Activated CD4-positive, alpha-beta T cell treated with anti-CD3 and anti-CD28 coated beads, Interleukin-2, amount 10 ng/mL, durations not matched to agents 24 days and 14 days (primary cell): ENCODE data around the gene HSD17B12. TPM values are rescaled to one million over a fixed set of nuclear protein-coding genes. Genes with fewer than 3 reads are reported as not detected.

Source experiments
- DNase-seq: peaks from one replicate; pipeline ENCODE4 v3.0.0; 2022
- H3K27ac Mint-ChIP-seq: one replicate; pipeline ENCODE4 v1.8.0; 2022; ENCODE audit warnings: mild to moderate bottlenecking, mixed read lengths
- H3K27me3 Mint-ChIP-seq: one replicate; pipeline ENCODE4 v1.8.0; 2022; ENCODE audit warnings: mixed read lengths
- H3K36me3 Mint-ChIP-seq: one replicate; pipeline ENCODE4 v1.8.0; 2022; ENCODE audit warnings: low read depth, mild to moderate bottlenecking, mixed read lengths
- H3K4me1 Mint-ChIP-seq: one replicate; pipeline ENCODE4 v1.8.0; 2021; ENCODE audit warnings: mixed read lengths
- H3K4me3 Mint-ChIP-seq: one replicate; pipeline ENCODE4 v1.8.0; 2022; ENCODE audit warnings: mild to moderate bottlenecking, moderate library complexity, mixed read lengths
- H3K9me3 Mint-ChIP-seq: one replicate; pipeline ENCODE4 v1.8.0; 2021; ENCODE audit warnings: mixed read lengths
- intact Hi-C: fragments of 100-400 bp; cut with micrococcal nuclease; formaldehyde crosslinking; loops from one replicate; pipeline ENCODE4 v1.15.1; 2023
- total RNA-seq: library from RNA; stranded (reverse); gene quantifications from 2 replicates; pipeline ENCODE4 v1.2.3, GENCODE V29; 2022

Gene HSD17B12
- total RNA-seq, 1 donor from 2014 or later, result 80.1 TPM

DNA sequence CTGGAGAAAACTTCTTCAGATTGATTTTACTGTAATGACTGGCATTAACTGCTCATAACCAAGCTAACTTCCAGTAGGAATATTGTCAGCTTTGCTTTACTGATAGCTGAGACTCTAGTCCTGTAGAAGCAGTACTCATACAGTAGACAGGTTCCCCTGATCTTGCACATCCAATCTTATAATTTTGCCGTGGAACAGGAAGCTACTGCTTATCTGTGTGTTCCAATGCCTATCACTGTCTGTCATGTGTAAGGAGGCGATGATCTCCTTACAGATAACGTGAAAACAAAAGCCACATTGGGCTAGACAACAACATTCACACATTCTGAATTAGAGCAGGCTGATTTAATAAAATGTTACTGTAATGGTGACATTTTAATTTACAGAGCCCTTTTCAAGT, 13.2 kb downstream of the HSD17B12 start:
- intact Hi-C loops, result no loop called here
- no peak for DNase-seq
- no peak overlapping the region for H3K4me3 Mint-ChIP-seq
- no peaks in the 10 kb centered on the region for H3K9me3 Mint-ChIP-seq
- H3K4me1 Mint-ChIP-seq, result peaks cover 21% of the 10 kb centered on the region
- peaks cover 29% of the 10 kb centered on the region for H3K36me3 Mint-ChIP-seq
- H3K27ac Mint-ChIP-seq, result no peak overlapping the region
- H3K27me3 Mint-ChIP-seq, result no peaks in the 10 kb centered on the region

DNA sequence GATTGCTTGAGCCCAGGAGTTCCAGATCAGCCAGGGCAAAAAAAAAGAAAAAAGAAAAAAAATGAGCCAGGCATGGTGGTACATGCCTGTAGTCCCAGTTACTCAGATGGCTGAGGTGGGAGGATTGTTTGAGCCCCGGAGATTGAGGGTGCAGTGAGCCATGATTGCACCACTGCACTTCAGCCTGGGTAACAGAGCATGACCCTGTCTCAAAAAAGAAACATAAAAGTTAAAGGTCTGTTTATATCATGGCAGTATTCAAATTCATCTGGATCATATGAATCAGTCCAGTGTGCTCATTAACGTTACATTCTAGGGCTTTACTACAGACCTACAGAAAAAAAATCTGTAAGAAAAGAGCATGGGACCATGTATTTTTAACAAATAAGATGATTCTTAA, 13.9 kb downstream of the HSD17B12 start:
- Mint-ChIP-seq H3K4me1 (peaks cover 19% of the 10 kb centered on the region), H3K27ac (no peak overlapping the region), H3K9me3 (no peaks in the 10 kb centered on the region), H3K36me3 (peaks cover 29% of the 10 kb centered on the region), H3K4me3 (no peak overlapping the region), H3K27me3 (no peaks in the 10 kb centered on the region)
- intact Hi-C loops, result no loop called here
- no peak for DNase-seq

DNA sequence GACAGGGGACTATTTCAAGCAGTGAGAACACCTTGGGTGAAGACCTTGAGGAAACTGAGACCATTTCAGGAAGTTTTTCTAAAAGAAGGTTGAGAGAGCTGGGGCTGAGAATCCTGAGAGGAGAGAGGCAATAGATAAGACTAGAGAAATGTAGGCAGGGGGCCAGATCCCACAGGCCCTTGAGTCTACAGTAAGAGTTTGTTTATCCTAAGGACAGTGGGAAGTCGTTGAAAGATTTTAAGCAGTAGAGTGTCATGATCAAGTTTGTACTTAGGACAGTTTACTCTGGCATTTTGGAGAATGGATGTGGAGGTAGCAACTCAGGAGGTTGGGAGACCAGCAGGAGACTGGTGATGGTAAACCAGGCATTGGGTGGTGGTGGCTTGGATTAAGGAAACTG, 17.1 kb downstream of the HSD17B12 start:
- Mint-ChIP-seq H3K27ac (no peak overlapping the region), H3K4me1 (peaks cover 5% of the 10 kb centered on the region), H3K36me3 (peaks cover 29% of the 10 kb centered on the region), H3K4me3 (no peak overlapping the region), H3K9me3 (peaks cover 14% of the 10 kb centered on the region), H3K27me3 (no peaks in the 10 kb centered on the region)
- intact Hi-C loops, result no loop called here
- DNase-seq, result no peak

DNA sequence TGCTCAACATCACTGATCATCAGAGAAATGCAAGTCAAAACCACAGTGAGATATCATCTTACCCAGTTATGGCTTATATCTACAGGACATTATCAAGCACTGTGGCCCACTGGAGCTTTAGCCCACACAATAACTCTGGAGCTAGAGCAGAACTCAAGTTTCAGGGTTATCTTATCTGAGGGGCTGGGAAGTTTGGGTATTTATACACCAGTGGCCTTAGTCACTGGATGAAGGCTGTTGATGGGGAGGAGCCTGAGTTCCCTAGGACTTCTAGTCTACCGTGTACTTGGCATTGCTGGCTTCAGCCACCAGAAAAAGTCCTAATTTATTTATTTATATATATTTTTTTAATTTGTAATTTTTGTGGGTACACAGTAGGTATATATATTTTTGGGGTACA, 19.3 kb downstream of the HSD17B12 start:
- intact Hi-C loops, result no loop called here

DNA sequence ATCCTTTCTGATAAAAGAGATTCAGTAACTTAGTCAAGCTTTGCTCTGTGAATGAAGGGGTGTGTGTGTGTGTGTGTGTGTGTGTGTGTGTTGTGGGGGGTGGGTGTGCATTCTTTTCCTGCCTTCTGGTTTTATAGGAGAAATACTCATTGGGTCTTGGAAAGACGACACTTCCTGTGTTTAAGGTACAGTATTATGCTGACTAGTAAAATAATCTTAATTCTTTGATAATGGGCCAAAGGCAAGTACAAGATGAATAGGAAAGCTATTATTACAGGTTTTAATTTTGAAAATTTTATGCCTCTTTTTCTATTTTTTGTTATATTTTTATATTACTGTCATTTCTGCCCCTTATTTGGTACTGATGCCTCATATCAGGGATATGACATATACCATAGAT, 26.1 kb downstream of the HSD17B12 start:
- peaks cover 2% of the 10 kb centered on the region for H3K9me3 Mint-ChIP-seq
- intact Hi-C loops, result no loop called here
- peaks cover 2% of the 10 kb centered on the region for H3K4me1 Mint-ChIP-seq
- H3K4me3 Mint-ChIP-seq, result no peak overlapping the region
- DNase-seq, result no peak
- H3K27ac Mint-ChIP-seq, result no peak overlapping the region
- peaks cover 19% of the 10 kb centered on the region for H3K36me3 Mint-ChIP-seq
- H3K27me3 Mint-ChIP-seq, result no peaks in the 10 kb centered on the region

More for the DNA sequence above, 19.3 kb downstream of the HSD17B12 start:
- no peak for DNase-seq
- no peaks in the 10 kb centered on the region for H3K27me3 Mint-ChIP-seq
- H3K9me3 Mint-ChIP-seq, result peaks cover 14% of the 10 kb centered on the region
- peaks cover 35% of the 10 kb centered on the region for H3K36me3 Mint-ChIP-seq
- no peak overlapping the region for H3K27ac Mint-ChIP-seq
- H3K4me3 Mint-ChIP-seq, result no peak overlapping the region
- no peaks in the 10 kb centered on the region for H3K4me1 Mint-ChIP-seq

DNA sequence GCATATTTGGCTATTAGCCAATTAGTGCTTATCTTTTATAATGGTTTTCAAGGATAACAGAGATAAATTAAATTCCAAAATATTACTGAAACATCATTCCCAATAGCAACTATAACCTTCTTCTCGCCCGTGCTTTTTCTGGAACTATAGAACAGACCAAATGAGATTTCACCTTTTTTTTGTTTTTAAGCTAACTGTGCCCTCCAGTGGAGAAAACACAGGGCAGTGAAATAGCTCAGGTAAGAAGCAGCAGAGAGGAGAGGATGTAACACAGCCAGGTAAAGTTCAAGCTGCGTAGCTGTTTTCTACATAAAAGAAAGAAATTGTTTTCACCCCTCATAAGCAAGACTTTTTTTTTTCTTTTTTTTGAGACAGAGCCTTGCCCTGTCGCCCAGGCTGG, 28.2 kb downstream of the HSD17B12 start:
- Mint-ChIP-seq H3K27ac (no peak overlapping the region), H3K4me1 (peaks cover 2% of the 10 kb centered on the region), H3K27me3 (no peaks in the 10 kb centered on the region), H3K36me3 (peaks cover 20% of the 10 kb centered on the region), H3K9me3 (peaks cover 4% of the 10 kb centered on the region), H3K4me3 (no peak overlapping the region)
- intact Hi-C loops, result no loop called here
- no peak for DNase-seq

DNA sequence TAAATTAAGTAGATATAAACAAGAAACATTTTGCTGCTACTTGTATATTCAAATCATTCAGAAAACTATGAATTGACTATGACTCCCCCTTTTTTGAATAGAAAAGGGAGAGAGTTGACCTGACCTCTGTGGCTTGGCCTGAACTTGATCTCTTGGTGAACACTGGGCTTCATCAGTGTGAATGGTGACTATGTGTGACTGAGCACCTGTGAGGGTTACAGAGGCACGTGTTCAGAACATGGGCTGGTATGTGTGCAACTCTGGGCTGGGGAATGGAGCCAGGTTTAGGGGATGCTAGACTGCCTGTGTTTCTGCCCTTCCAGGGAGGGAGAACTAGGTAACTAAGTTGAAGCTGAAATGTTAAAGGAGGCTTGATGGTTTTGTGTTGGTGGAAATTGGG, 29.2 kb downstream of the HSD17B12 start:
- no peaks in the 10 kb centered on the region for H3K27me3 Mint-ChIP-seq
- peaks cover 21% of the 10 kb centered on the region for H3K36me3 Mint-ChIP-seq
- H3K4me1 Mint-ChIP-seq, result peaks cover 2% of the 10 kb centered on the region
- H3K4me3 Mint-ChIP-seq, result no peak overlapping the region
- no peak overlapping the region for H3K27ac Mint-ChIP-seq
- DNase-seq, result no peak
- intact Hi-C loops, result no loop called here
- H3K9me3 Mint-ChIP-seq, result peaks cover 4% of the 10 kb centered on the region

DNA sequence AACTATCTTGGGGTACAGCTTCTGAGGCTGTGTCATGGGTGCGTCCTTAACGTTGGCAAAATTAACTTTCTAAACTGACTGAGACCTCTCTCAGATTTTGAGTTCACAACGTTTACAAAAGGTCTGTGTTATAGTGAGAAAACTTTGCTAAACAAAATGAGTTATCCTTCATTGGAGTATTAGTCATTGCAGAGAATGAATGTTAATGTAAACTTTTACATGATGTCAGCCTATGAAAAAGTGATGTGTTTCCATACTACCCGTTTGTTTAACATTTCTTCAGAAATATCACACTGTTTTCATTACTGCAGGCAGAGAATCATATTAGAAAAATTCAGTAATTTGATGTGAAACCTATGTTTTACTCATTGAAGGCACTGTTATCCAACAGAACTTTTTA, 32.1 kb downstream of the HSD17B12 start:
- Mint-ChIP-seq H3K36me3 (peaks cover 24% of the 10 kb centered on the region), H3K9me3 (peaks cover 4% of the 10 kb centered on the region), H3K4me1 (peaks cover 2% of the 10 kb centered on the region), H3K27me3 (no peaks in the 10 kb centered on the region), H3K27ac (no peak overlapping the region), H3K4me3 (no peak overlapping the region)
- intact Hi-C loops, result no loop called here
- DNase-seq, result no peak

DNA sequence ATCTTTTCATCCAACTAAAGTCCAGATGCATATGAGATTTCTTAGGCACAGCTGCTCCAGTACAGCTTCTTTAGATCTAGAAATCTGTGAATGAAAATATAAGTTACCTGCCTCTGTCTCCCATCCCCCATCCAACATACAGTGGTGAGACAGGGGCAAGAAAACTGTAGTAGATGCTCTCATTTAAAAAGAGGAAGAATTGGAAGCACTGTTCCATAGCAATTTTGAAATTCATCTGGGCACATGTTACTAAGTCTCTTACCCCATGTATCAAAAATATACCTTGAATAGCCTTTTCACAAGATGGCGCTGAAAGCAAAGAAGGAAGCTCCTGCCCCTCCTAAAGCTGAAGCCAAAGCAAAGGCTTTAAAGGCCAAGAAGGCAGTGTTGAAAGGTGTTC, 37.8 kb downstream of the HSD17B12 start:
- Mint-ChIP-seq H3K36me3 (peaks cover 38% of the 10 kb centered on the region), H3K27ac (no peak overlapping the region), H3K27me3 (no peaks in the 10 kb centered on the region), H3K4me1 (no peaks in the 10 kb centered on the region), H3K4me3 (no peak overlapping the region), H3K9me3 (peaks cover 11% of the 10 kb centered on the region)
- intact Hi-C loops, result no loop called here
- DNase-seq, result no peak

DNA sequence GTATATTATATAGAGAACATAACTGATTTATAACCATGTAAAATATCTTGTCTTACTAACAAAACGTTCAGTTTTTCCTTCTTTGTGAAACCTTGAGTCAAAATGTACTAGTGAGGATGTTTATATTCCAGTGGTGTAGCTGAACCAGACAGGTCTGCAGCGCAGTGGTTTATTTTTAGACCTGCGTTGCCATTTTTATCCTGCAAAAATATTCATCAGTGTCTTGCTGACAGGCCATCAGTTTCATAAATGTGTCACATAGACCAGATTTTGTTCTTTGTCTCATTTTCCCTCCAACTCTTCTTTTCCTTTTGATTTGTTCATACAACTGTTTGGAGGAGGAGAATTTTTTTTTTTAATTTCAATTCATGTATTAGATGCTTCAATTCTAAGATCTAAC, 43.1 kb downstream of the HSD17B12 start:
- Mint-ChIP-seq H3K27ac (no peak overlapping the region), H3K27me3 (no peaks in the 10 kb centered on the region), H3K4me3 (no peak overlapping the region), H3K36me3 (peaks cover 25% of the 10 kb centered on the region), H3K4me1 (peaks cover 2% of the 10 kb centered on the region), H3K9me3 (peaks cover 9% of the 10 kb centered on the region)
- intact Hi-C loops, result no loop called here
- no peak for DNase-seq

DNA sequence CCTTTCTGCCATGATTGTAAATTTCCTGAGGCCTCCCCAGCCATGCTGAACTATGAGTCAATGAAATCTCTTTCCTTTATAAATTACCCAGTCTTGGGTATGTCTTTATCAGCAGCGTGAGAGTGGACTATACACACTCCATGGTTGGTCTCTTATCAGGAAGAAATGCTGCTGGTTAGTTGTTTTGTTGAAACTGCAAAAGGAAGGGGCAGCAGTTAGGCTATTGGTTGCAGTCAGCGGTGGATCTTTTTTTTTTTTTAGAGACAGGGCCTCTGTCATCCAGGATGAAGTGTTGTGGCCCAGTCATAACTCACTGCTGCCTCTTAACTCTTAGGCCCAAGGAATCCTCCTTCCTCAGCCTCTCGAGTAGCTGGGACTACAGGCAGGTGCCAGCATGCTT, 51.7 kb downstream of the HSD17B12 start:
- Mint-ChIP-seq H3K27ac (no peak overlapping the region), H3K9me3 (peaks cover 4% of the 10 kb centered on the region), H3K36me3 (peaks cover 39% of the 10 kb centered on the region), H3K4me1 (peaks cover 7% of the 10 kb centered on the region), H3K27me3 (no peaks in the 10 kb centered on the region), H3K4me3 (no peak overlapping the region)
- intact Hi-C loops, result no loop called here
- DNase-seq, result no peak

DNA sequence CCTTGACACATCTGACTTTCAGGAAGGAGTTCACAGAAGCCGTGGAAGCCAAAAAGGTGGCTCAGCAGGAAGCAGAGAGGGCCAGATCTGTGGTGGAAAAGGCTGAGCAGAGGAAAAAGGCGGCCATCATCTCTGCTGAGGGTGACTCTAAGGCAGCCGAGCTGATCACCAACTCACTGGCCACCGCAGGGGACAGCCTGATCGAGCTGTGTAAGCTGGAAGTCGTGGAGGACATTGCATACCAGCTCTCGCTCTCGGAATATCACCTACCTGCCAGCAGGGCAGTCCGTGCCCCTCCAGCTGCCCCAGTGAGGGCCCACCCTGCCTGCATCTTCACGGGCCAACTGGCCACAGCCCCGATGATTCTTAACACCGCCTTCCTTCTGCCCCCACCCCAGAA, 53.7 kb downstream of the HSD17B12 start:
- DNase-seq, result no peak
- no peak overlapping the region for H3K4me3 Mint-ChIP-seq
- no peaks in the 10 kb centered on the region for H3K27me3 Mint-ChIP-seq
- H3K36me3 Mint-ChIP-seq, result peaks cover 42% of the 10 kb centered on the region
- H3K27ac Mint-ChIP-seq, result no peak overlapping the region
- intact Hi-C loops, result no loop called here
- H3K9me3 Mint-ChIP-seq, result peaks cover 4% of the 10 kb centered on the region
- peaks cover 7% of the 10 kb centered on the region for H3K4me1 Mint-ChIP-seq

DNA sequence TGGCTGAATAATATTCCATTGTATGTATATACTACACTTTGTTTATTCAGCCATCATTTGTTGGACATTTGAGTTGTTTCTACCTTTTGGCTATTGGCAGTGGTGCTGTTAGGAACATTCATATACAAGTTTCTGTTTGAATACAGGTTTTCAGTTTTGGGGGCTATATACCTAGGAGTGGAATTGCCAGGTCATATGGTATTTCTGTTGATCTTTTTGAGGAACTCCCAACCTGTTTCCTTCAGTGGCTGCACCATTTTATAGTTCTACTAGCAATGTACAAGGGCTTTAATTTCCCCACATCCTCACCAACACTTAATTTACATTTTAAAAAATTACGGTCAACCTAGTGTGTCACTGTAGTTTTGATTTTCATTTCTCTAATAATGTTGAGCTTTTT, 54.6 kb downstream of the HSD17B12 start:
- intact Hi-C loops, result no loop called here
- peaks cover 7% of the 10 kb centered on the region for H3K4me1 Mint-ChIP-seq
- H3K27ac Mint-ChIP-seq, result no peak overlapping the region
- peaks cover 4% of the 10 kb centered on the region for H3K9me3 Mint-ChIP-seq
- H3K36me3 Mint-ChIP-seq, result peaks cover 45% of the 10 kb centered on the region
- no peak for DNase-seq
- no peaks in the 10 kb centered on the region for H3K27me3 Mint-ChIP-seq
- no peak overlapping the region for H3K4me3 Mint-ChIP-seq

DNA sequence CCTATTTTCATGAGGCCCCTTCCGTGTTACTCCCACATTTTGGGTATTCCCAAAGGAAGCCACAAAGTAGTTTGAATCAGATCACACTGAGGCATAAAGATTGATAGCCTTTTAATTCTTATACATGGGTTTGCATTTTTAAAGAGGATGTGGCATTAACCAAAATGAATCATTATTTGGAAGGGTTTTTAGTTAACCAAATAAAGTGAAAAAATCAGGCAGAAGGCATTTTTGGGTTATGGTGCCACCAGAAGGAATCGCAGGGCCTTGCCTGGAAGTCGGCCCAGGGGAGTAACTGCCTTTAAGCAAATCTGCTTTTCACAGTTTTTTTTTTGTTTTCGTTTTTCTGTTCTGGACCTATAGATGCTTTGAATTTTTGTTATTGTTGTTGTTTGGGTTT, 55.4 kb downstream of the HSD17B12 start:
- no peak for DNase-seq
- Mint-ChIP-seq H3K36me3 (peaks cover 46% of the 10 kb centered on the region), H3K4me3 (no peak overlapping the region), H3K27ac (no peak overlapping the region), H3K27me3 (no peaks in the 10 kb centered on the region), H3K9me3 (peaks cover 4% of the 10 kb centered on the region), H3K4me1 (peaks cover 7% of the 10 kb centered on the region)
- intact Hi-C loops, result no loop called here

DNA sequence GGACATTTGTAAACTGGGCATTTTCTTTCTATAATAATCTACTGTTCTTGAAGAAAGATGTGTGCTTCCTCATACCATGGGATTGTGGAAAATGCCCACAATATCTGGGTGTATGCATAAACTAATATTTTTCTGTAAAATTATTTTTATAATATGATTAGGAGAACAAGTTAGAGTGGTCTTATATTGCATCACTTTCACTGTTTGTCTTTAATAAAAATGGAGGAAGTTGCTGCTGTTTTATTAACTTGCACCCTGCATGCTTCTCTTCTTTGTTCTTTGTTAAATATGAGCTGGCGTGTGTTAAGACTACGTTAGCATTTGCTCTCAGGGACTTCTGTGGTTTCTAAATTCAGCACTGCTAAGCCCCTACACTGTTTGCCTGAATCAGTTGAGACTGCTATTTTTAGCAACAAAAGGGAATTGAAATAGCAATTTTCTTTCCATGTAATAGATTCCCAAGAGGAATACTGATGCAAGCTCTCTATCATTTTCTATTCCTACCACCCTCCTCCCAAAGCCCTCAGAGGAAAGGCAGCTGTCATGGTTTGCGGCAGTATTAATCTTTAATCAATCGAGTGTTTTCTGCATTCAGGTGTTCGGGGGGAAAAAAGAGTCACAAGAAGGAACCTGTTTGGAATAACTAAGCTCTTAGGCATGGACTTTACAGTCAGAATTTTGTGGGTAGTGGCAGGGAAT, 56.1 kb downstream of the HSD17B12 start:
- H3K4me3 Mint-ChIP-seq, result no peak overlapping the region
- intact Hi-C loops, result no loop called here
- DNase-seq, result no peak
- H3K27ac Mint-ChIP-seq, result no peak overlapping the region
- no peaks in the 10 kb centered on the region for H3K27me3 Mint-ChIP-seq
- H3K4me1 Mint-ChIP-seq, result peaks cover 7% of the 10 kb centered on the region
- peaks cover 4% of the 10 kb centered on the region for H3K9me3 Mint-ChIP-seq
- H3K36me3 Mint-ChIP-seq, result peaks cover 42% of the 10 kb centered on the region
